CD4-positive, alpha-beta memory T cell (primary cell): ENCODE measurements around the gene MORC1. TPM values are rescaled to one million over a fixed set of nuclear protein-coding genes. Genes with fewer than 3 reads are reported as not detected.

ENCODE experiments used
- CTCF ChIA-PET: fragments of 350-600 bp; sonication (Branson Sonifier 250); formaldehyde crosslinking; loops from one replicate; lab custom pipeline; 2021; ENCODE audit warnings: inconsistent platforms; ENCODE audit not compliant: partially characterized antibody; lab: Charles Lee
- POLR2A ChIA-PET: fragments of 350-600 bp; sonication (Branson Sonifier 250); formaldehyde crosslinking; loops from one replicate; lab custom pipeline; 2021; ENCODE audit not compliant: partially characterized antibody; lab: Charles Lee
- DNase-seq, 5 donors: peaks; one replicate each; pipeline versions ENCODE4 v3.0.0 to v3.0.0-alpha.2; 2020 to 2022; ENCODE audit warnings: mixed read lengths in 1 of 5
- H3K27ac ChIP-seq: one replicate; pipeline ENCODE4 v1.7.0; 2013; ENCODE audit warnings: low read depth, low read length
- H3K27me3 ChIP-seq: 2 replicates; pipeline ENCODE4 v1.7.0; 2013; ENCODE audit warnings: mild to moderate bottlenecking, low read length, moderate library complexity; ENCODE audit not compliant: insufficient read depth
- H3K36me3 ChIP-seq: 2 replicates; pipeline ENCODE4 v1.7.0; 2013; ENCODE audit warnings: mild to moderate bottlenecking, low read length, moderate library complexity; ENCODE audit not compliant: insufficient read depth
- H3K4me1 ChIP-seq: 2 replicates; pipeline ENCODE4 v1.7.0; 2013; ENCODE audit warnings: mild to moderate bottlenecking, low read length, moderate library complexity; ENCODE audit not compliant: insufficient read depth
- H3K4me3 ChIP-seq, 2 donors: one replicate each; pipeline ENCODE4 v1.7.0; 2013; ENCODE audit warnings: low read length in 2 of 2, mild to moderate bottlenecking in 1 of 2
- H3K9me3 ChIP-seq, 2 donors: one replicate each; pipeline ENCODE4 v1.7.0; 2013; ENCODE audit warnings: low read length in 2 of 2, control low read depth in 1 of 2; ENCODE audit not compliant: control insufficient read depth in 1 of 2
- H3K27ac Mint-ChIP-seq, 7 donors: one replicate each; pipeline ENCODE4 v1.8.0; 2020 to 2021; ENCODE audit warnings: mixed read lengths in 7 of 7, mild to moderate bottlenecking in 6 of 7, inconsistent platforms in 3 of 7, moderate library complexity in 3 of 7
- H3K27me3 Mint-ChIP-seq, 2 donors: one replicate each; pipeline ENCODE4 v1.8.0; 2020 to 2021; ENCODE audit warnings: mixed read lengths in 2 of 2
- H3K36me3 Mint-ChIP-seq, 2 donors: one replicate each; pipeline ENCODE4 v1.8.0; 2020 to 2021; ENCODE audit warnings: mixed read lengths in 2 of 2, inconsistent platforms in 1 of 2, mild to moderate bottlenecking in 1 of 2
- H3K4me1 Mint-ChIP-seq, 4 donors: one replicate each; pipeline ENCODE4 v1.8.0; 2020 to 2021; ENCODE audit warnings: mixed read lengths in 4 of 4, mild to moderate bottlenecking in 1 of 4
- H3K4me3 Mint-ChIP-seq, 8 donors: one replicate each; pipeline ENCODE4 v1.8.0; 2020 to 2021; ENCODE audit warnings: mixed read lengths in 8 of 8, mild to moderate bottlenecking in 7 of 8, moderate library complexity in 6 of 8, inconsistent platforms in 3 of 8
- H3K9me3 Mint-ChIP-seq, 8 donors: one replicate each; pipeline ENCODE4 v1.8.0; 2020 to 2021; ENCODE audit warnings: mixed read lengths in 8 of 8, mild to moderate bottlenecking in 5 of 8, inconsistent platforms in 3 of 8, moderate library complexity in 1 of 8
- intact Hi-C: fragments of 100-400 bp; cut with micrococcal nuclease; formaldehyde crosslinking; loops from one replicate; pipeline ENCODE4 v1.15.1; 2023
- polyA plus RNA-seq, 2 donors: library from polyadenylated mRNA; unstranded; fragments of 300-500 nt; fragmentation: Illumina TruSeq; gene quantifications; one replicate each; pipeline ENCODE4 v1.2.3, GENCODE V29; 2021
- total RNA-seq, 2 experiments: library from RNA; stranded (reverse); gene quantifications; one replicate each; pipeline ENCODE4 v1.2.3, GENCODE V29; 2021

The MORC1 gene
- total and polyA plus RNA-seq, 4 experiments from 2014 or later, result not detected

DNA sequence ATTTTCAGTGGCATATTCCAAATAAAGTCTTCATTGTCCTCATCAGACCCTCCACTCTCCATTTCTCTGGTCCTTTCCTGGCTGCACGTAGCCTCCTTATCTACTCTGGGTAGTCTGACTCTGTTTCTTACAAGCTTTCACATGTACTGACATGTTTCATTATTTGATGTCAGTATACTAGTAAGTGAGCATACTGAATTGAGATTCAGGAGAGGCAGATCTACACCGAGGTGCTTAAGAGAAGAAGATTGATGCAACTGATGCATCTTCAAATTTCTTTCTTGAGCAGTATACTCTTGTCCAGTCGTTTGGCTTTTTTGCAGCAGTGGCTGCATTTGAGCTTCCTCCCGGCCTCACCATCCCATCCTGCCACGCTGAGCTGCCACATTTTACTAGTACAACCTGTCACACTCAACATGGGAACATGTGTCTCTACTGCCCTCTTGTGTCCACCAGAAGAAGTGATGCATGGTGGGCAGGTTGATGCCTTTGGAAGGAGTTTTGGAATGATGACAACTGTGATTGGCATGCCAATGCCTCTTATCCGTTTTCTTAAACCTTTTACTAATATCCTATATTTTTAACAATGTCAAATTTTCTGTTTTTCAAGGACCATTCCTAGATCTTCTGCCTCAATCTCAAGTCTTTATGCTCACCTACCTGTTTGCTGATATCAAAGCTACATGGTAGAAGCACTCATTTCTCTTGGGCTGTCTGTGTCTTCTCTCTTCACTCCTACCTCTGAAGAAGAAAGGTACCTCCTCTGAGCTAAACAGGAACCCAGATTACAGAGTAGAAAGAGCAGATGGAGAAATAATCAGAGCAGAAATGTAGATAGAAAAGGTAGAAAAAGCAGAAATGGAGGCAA, 202.9 kb downstream of the MORC1 start:
- Histone ChIP-seq H3K36me3 (no peaks in the 10 kb centered on the region), H3K9me3 (no peaks in the 10 kb centered on the region), H3K27ac (no peak overlapping the region), H3K27me3 (no peaks in the 10 kb centered on the region), H3K4me3 (no peak overlapping the region), H3K4me1 (peaks cover 9% of the 10 kb centered on the region)
- peaks cover 0 to 1% (median 0%) of the 10 kb centered on the region in 8 donors for H3K9me3 Mint-ChIP-seq
- ChIA-PET CTCF (interaction anchor here (0.6 to 11.4 kb wide), 55 partner anchors 9 to 463 kb away, joined by 3 to 191 read pairs (median 5); partner anchors contain the start of genes CIP2A, DZIP3 and TRAT1), POLR2A (interaction anchor here (0.7 to 2.5 kb wide), 6 partner anchors 51 to 326 kb away, joined by 3 to 9 read pairs (median 4); partner anchors contain the start of genes CIP2A and DZIP3)
- H3K36me3 Mint-ChIP-seq, result no peaks in the 10 kb centered on the region
- intact Hi-C loops, result loop anchor here (1.0 kb wide), 6 partner anchors 93 to 426 kb away; partner anchors contain the start of gene TRAT1
- H3K27me3 Mint-ChIP-seq, result peaks cover 2 to 4% of the 10 kb centered on the region in 2 donors
- DNase-seq, result peak; percentile 73 to 75 (median 73)
- H3K27ac Mint-ChIP-seq, result peak overlapping the region in 2 of 7 donors; percentile 29 to 66
- peak overlapping the region in 7 of 8 donors; percentile 41 to 77 (median 61) for H3K4me3 Mint-ChIP-seq
- peaks cover 15 to 23% (median 16%) of the 10 kb centered on the region in 4 donors for H3K4me1 Mint-ChIP-seq

DNA sequence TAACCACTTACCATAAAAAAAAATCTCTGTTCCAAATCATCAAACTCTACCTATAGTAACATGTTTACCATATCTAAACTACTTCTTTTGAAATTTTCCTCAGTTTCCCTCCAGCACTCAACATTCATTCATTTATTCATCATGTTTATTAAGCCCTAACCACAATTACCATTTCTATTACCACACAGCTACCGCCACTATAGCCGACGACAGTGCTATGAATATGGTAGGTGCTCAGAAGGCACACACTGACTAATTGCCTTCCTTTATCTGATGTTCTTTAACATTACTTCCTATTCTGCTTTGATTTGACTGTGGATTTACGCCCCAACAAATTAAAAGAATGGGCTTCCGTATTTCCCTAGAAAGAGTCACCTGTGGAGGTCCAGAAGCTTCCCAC, 208.1 kb downstream of the MORC1 start:
- intact Hi-C loops, result no loop called here
- CTCF ChIA-PET, result interaction anchor here (8.3 kb wide), 1 partner anchor 89 kb away, joined by 149 read pairs; the partner anchor contains the start of gene TRAT1
- POLR2A ChIA-PET, result no interaction called here
- no peak for DNase-seq
- Mint-ChIP-seq H3K4me3 (no peak overlapping the region), H3K27ac (peak overlapping the region in 1 of 7 donors; percentile 65), H3K9me3 (peaks cover 0 to 1% (median 0%) of the 10 kb centered on the region in 8 donors), H3K36me3 (no peaks in the 10 kb centered on the region), H3K4me1 (peaks cover 12 to 17% (median 13%) of the 10 kb centered on the region in 4 donors), H3K27me3 (peaks cover 0 to 1% of the 10 kb centered on the region in 2 donors)
- H3K9me3 ChIP-seq, result no peaks in the 10 kb centered on the region
- no peak overlapping the region for H3K4me3 ChIP-seq
- H3K27me3 ChIP-seq, result no peaks in the 10 kb centered on the region
- no peaks in the 10 kb centered on the region for H3K36me3 ChIP-seq
- H3K4me1 ChIP-seq, result peaks cover 6% of the 10 kb centered on the region
- no peak overlapping the region for H3K27ac ChIP-seq

Other genes starting within 250 kb of the MORC1 start
- gene GUCA1C, start 164.3 kb downstream of the MORC1 start, total RNA-seq, result not detected
- gene GUCA1C, start 164.3 kb downstream of the MORC1 start, polyA plus RNA-seq, result not detected
- not detected for gene C3orf85, start 18.6 kb upstream of the MORC1 start, total RNA-seq
- not detected for gene C3orf85, start 18.6 kb upstream of the MORC1 start, polyA plus RNA-seq
- gene DPPA2, start 198.4 kb upstream of the MORC1 start, total RNA-seq, result not detected
- gene DPPA2, start 198.4 kb upstream of the MORC1 start, polyA plus RNA-seq, result not detected
- not detected for gene DPPA4, start 219.4 kb upstream of the MORC1 start, total RNA-seq
- not detected for gene DPPA4, start 219.4 kb upstream of the MORC1 start, polyA plus RNA-seq